Endometrium (tissue), 2 donors: ENCODE data around the gene LEKR1.

Source experiments
- FAIRE-seq: peaks from 2 replicates; lab custom pipeline; 2012; peaks lifted over from hg19 to GRCh38; lab: Jason Lieb, UNC
- donor health status: control.
- donor health status: control.

The LEKR1 gene

DNA sequence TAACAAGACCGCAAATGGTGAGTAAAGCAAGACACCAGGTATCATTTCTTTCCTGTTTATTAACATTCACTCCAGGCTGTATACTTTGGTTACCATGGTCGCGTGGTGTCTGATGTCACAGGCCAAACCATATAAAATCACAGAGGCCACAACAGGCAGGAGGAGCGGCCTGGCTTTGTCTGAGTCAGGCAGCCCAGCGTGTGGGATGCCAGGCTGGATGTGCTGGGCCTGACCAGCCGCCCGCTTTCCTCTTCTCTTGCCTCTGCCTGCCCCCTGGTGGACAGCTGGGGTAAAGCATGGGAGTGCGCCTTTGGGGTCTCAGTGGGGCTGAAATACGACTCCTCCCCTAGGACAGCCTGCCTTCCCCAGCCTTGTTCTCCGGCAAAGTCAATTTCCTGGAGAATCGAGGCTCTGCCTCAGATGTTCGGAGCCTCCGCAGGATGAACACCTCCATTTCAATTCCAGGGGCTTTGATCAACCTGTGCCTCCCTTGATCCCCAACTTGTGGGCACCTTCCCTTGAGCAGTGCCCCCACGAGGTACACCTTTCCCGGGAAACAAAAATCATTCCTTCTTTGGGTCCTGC is 255.6 kb downstream of the LEKR1 start:
- FAIRE-seq: no peak

DNA sequence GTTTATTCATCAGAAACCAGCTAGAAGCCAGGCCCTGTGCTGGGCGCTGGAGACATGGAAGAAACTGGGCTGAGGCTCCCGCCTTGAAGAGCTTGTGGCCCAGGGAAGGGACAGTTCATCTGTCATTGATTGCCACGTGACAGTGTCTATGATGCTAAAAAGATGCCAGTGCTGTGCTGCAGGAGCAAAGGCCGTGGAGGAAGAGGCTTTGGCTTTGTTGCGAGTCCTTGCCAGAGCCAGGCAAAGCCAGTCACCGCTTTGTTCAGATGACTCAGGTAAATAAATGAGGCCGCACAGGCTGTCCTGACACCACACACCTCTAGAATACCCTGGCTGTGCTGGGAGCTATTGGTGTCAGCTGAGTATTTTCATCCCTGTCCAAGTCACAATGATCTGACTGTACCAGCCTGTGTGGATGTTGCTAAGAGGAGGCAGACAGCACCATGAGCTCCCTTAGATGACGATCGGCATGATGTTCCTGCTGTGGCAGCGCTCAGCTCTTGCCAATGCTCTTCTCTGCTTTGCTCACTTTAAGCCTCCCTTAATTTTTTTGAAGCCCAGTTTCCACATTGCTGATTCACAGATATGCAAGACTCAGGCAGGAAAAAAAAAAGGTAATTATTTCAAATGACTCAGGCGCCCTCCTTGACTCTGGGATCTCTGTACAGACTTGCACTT is 256.3 kb downstream of the LEKR1 start:
- FAIRE-seq: no peak

DNA sequence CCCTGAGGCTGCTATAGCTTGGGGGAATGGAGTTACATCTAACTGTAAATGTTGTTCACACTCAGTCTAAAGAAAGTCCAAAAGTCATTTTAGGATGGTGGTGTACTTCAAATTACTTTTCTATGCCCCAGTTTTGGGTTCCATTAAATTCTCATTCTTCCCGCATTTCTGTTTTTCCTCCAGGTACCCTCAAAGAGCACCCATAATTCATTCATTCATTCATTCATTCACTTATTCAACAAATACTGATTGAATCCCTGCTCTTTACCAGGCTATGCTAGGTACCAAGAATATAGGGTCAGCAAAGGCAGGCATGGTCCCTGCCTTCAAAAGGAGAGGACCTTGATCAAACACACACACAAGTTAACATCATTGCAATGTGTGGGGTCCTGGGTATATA is 257.7 kb downstream of the LEKR1 start:
- FAIRE-seq: no peak

DNA sequence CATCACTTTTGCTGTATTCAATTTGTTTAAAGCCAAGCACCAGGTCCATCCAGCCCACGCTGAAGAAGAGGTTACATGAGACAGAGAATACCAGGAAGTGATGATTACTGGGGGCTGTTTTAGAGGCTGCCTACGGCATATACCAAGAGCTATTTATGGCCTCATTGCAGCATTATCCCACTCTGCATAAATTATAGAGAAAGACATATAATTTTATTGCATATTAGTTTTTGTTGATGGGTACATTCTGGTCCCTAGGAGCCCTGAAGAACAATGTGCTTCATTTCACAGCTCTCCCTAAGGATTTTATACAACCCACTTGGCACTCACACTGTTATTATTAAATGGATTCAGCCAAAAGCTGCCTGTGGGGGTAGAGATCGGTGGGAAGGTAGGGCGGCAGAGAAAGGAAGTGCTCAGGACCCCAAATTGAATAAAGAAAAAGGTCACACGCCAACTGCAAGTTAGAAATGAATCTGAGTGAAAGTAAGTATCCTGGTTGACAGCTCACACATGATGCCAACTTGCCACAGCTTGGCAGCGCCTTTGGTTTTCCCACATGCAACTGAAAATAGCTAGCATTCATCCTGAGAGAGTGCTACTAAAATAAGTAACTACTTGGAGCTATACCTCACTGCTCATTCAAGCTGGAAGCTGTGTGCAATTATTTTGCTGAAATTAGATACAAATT is 260.1 kb downstream of the LEKR1 start:
- no peak for FAIRE-seq

DNA sequence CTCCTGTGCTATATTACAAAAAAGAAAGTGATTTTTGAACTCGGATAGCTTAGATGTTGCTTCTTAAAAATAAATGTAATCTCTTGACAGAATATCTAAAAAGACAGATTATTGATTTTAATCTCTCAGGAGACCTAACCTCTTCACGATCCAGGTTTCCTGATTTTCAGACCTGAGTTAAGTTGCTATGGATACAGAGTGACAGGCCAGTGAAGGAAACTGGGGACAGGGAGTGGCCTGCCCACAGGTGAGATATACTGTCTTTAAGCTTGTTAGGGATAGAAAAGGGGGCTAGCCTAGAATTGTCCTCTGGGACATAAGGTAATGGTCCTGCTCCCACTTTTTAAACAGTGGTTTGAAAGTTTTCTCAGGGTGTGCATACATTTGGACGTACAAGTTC is 260.6 kb downstream of the LEKR1 start:
- no peak for FAIRE-seq

DNA sequence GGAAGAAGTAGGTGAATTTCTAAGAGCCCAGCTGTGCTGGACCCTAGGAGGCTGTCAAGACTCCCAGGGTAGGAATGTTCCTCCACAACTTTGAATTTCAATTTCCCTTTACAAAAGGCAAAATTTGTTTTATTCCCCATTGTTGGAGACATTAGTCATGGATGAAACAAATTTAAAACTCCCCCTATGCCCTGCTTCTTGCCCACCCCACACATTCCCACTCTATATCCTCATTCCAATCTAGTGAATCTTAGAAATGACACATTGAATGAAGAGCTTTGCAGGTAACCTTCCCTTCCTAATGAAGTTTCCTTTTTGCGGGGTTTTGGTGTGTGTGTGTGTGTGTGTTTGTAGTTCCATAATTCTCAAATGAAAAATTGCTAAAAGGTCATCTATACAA is 261.2 kb downstream of the LEKR1 start:
- FAIRE-seq: no peak

DNA sequence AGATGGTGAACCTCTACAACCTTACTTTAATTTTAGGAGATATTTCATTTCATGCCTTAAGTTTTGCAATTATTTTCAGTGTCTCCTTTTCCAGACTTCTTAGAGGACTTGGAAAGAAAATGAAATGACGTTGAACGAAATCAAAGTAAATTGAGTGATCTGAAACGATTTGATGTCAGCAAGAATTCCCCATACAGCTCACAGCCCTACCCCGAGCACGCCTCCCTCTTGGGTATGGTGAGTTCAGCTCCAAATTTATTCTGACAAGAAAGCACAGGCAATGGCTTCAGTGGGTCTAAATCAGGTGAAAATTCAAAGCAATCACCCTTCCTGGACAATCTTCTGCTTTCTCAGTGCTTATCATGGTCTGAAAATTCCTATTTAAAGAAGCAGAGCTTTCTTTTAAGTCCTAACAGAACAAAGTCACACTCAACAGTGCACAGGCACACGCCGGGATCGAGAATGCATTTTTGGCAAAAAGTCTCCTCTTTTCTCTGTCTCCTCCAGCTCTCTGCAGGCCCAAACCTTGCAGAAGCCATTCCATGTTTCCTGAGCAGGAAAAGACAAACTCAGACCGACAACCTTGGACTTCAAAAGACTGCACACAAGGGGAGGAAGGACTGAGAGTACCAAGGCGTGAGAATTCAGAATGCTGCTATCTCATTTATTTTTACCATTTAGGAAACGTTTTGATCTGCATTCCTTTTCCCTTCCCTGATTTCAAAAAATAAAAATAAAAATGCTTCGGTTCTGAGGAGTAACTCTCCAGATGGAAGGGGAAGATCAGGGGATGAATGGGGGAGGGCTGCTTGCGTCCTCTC is 261.8 kb downstream of the LEKR1 start:
- FAIRE-seq: no peak

DNA sequence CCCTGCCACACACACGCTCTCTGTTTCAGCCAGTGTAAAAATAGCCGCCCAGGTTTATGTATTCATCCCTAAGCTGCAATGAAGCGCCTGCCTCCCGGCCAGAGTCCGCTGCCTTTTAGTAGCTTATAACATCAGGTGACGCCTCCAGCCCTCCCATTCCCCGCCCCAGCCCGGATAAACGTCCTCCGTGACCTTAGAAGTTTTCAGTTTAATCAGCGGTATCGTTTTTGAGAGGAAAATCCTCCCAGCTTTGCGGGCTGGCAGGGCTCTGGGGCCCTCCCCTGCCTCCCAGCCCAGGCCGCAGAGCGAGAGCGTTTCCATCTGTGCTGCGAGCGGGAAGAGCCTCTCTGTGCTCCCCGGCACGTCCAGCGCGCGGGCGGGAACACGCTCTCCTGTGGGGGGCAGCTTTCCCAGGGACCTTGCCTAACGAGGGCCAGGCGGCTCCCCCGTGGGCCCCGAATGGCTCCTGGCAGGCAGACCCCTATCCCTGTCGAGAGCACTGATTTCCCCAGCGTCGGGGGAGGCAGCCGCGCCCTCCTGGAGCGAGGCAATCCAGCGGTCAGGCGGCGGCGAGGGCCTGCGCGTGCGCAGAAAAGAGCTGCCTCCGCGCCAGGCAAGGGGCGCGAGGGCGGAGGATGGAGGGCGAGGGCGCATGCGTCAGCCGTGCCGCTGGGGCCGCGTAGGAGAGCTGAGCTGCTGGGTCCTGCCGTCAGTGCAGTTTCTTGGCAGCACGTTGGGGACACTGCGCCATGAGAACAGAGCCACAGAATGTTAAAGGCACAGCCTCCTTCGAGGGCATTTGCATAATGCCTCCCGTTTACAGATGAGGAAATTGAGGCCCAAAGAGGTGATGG is 262.7 kb downstream of the LEKR1 start:
- no peak for FAIRE-seq

DNA sequence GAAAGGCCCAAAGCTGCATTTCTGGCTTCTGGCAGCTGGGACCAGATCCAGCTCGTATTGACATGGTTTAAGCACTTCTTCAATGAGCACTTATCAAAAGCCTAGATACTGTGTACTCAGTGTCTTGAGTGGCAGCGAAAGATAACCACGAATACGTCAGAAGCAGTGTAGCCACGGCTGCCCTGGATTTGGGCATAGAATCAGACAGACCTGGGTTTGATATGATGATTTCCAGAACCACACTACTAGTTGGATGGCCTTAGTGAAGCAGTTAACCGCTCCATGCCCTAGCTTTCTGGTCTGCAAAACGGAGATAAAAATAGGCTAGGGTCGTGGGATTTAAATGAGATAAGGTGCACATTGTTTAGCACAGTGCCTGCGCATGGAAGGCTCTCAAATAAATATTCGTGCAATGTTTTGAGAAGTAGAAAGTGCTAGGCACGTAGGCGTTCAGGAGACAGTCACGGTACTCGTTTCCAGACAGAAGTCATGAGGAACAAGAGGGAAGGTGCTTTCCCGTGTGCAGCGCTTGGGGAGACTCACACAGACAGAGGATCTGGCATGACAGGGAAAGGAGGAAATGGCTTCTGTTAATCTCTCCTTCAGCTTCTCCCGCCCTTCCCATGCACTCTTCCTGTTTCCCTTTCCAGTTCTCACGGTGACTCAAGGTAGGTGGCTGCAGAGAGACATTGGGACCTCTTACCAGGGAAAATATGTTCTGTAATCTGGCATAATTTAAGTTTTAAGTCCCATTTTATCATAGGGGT is 263.5 kb downstream of the LEKR1 start:
- no peak for FAIRE-seq

DNA sequence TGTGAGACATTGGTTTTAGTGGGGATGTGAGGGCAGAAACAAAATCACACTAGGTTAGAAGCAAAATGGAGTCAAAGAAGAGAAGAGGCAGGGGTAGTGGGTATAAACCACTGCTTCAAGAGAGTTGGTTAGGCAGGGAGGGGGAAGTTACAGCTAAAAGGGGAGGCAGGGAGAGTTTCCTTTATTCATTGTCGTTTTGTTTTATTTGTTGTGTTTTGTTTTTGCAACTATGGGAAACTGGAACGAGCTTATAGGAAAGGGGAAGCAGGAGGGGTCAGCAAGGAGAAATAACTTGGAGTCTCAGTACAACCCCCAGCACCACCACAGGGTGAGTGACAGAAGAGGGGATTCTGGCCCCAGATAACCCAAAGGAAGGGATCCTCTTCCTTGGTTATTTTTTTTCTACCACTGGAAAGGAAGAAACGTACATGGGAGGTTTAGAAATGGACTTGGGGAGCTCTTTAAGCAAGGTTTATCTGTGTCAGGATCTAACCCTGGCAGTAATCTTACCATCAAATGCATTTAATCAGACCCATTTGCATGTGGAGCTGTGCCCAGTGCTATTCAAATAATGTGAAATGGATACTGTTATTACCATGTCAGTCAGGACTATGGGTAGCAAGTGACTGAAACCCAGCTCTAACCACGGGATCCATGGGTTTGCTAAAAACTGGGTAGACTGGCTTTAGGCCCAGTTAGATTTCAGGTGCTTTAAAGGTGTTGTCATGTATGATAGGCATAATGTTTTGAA is 265.1 kb downstream of the LEKR1 start:
- no peak for FAIRE-seq

DNA sequence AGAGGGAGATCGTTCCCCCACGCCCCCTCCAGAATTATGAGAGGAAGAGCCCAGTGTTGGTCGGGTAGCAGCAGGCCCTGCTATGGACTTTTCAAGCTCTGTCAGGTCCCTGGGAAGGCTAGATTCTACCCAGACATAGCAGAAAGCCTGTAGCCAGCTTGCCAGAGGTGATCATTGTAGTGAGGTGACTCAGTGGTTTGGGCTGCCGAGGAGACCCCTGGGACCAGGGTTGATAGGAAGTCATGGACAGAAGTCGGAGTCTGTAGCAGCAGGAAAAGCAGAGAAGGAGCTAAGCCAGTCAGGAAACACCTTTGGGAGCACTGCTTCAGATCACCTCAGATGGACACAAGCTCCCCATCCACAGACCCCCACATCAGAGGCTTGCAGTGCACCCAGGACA is 266.1 kb downstream of the LEKR1 start:
- no peak for FAIRE-seq

DNA sequence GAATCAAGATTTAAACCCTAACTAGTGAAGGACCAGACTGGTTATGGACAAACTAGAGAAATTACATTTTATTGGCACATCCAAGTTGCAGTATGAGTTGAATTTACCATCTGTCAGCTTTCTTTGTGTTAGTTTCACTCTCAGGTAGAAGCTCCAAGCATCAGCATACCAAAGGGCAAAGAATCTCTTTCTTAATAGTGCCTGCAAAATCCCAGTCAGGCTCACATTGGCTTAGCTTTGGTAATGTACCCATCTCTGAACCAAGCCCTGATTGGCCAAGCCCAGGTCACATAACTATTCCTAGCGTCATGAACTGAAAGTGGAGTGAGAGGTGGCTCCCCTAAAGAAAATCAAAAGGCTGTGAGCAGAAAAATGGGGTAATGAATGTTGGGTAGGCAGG is 266.9 kb downstream of the LEKR1 start:
- no peak for FAIRE-seq

DNA sequence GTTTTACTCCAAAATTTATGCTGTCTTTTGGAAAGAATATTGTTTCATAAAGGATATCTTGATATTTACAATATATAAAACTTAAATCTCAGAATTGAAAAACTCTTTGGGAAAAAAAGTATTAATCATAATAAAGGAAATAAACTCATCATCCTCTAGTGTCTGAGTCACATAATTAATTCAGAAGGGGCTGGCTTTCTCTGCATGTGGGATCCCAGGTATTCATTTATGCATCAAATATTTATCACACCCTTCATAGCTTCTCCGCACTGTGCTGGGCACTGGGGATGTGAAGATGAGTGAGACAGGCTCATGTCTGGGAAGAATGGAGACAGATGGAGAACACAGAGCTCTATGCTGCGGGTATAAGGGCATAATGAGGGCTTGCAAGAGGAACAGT is 268.1 kb downstream of the LEKR1 start:
- FAIRE-seq: no peak

DNA sequence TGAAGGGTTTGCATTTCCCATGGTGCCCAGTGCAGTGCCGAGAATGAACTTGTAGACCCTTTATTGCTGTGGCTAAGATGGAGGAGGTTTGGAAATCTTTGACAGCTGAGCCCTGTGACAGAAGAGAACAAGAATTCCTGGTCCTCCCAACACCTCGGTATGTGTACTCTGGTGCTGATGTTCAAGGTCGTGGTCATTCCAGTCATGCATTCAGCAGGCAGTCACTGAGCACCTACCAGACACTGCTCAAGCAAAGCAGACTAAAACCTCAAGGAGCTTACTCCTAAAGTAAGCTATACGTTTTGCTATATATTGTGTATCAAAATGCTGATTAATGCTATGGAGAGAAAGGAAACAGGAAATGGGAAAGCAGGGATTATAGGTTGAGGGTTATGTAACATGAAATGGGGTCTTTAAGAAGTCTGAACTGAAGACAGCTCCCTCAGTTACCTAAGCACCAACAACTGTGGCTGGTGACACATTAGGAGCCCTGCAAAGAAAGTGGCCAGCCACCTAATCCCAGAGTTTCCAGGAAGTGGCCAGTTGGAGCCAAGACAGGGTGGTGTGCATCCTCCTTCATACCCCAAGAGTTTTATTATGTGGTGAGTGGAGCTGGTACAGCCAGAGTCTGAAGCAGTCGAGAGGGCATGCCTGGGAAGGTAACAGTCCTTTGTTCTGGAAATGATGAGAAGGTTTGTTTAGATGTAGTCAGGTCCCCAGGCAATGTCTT is 268.8 kb downstream of the LEKR1 start:
- FAIRE-seq: no peak
